GM12878 (cell line): ENCODE data around the gene AMPD2. TPM values are rescaled to one million over a fixed set of nuclear protein-coding genes. Genes with fewer than 3 reads are reported as not detected.
A peak's percentile ranks its signal among the peaks of the same experiment; 100 is the strongest.

Experiments
- ASH2L ChIP-seq: fragments of 300-600, 200-600 bp; sonication (generic); IDR thresholded peaks from 2 replicates; pipeline ENCODE4 v1.6.1; 2017; ENCODE audit warnings: low read depth, mild to moderate bottlenecking, borderline replicate concordance
- BACH1 ChIP-seq: fragments of 450-650 bp; IDR thresholded peaks from 2 replicates; pipeline ENCODE4 v1.6.1; 2017; ENCODE audit warnings: mild to moderate bottlenecking, borderline replicate concordance
- EGR1 ChIP-seq, 2 experiments: IDR thresholded peaks; 1 replicate in 1 of 2; 2 replicates in 1 of 2; pipeline ENCODE4 v1.6.1; 2011 to 2012; ENCODE audit warnings: low read depth in 2 of 2, low read length in 2 of 2, borderline replicate concordance in 1 of 2, mild to moderate bottlenecking in 1 of 2, moderate library complexity in 1 of 2
- HDAC2 ChIP-seq: fragments of 200-600 bp; sonication (generic); IDR thresholded peaks from 2 replicates; pipeline ENCODE4 v1.6.1; 2017
- IKZF2 ChIP-seq, 2 experiments: fragments of 450-650 bp; IDR thresholded peaks; 2 replicates each; pipeline ENCODE4 v1.6.1; 2017; ENCODE audit warnings: mild to moderate bottlenecking in 2 of 2, moderate library complexity in 2 of 2
- JUND ChIP-seq: IDR thresholded peaks from 2 replicates; pipeline ENCODE4 v1.6.1; 2012; ENCODE audit warnings: low read depth, mild to moderate bottlenecking, low read length, improper control_type of control experiment, moderate library complexity
- MEF2A ChIP-seq: IDR thresholded peaks from 2 replicates; pipeline ENCODE4 v1.6.1; 2011; ENCODE audit warnings: low read depth, mild to moderate bottlenecking, low read length, moderate library complexity; ENCODE audit not compliant: insufficient read depth
- MTA3 ChIP-seq: IDR thresholded peaks from 2 replicates; pipeline ENCODE4 v1.6.1; 2012; ENCODE audit warnings: low read length, inconsistent platforms, borderline replicate concordance
- MYC ChIP-seq: IDR thresholded peaks from 2 replicates; pipeline ENCODE4 v1.6.1; 2011; ENCODE audit warnings: mild to moderate bottlenecking, low read length, moderate library complexity, inconsistent platforms; ENCODE audit not compliant: insufficient read depth, insufficient replicate concordance, insufficient read length, severe bottlenecking
- PBX3 ChIP-seq: IDR thresholded peaks from 2 replicates; pipeline ENCODE4 v1.6.1; 2011; ENCODE audit warnings: mild to moderate bottlenecking, low read depth, low read length, moderate library complexity; ENCODE audit not compliant: insufficient replicate concordance
- PKNOX1 ChIP-seq: fragments of 450-650 bp; IDR thresholded peaks from 2 replicates; pipeline ENCODE4 v1.6.1; 2016; ENCODE audit warnings: mild to moderate bottlenecking
- POU2F2 ChIP-seq: IDR thresholded peaks from 3 replicates; pipeline ENCODE4 v1.6.1; 2011; ENCODE audit warnings: low read depth, mild to moderate bottlenecking, low read length, borderline replicate concordance
- RELA ChIP-seq: fragments of 450-650 bp; IDR thresholded peaks from 2 replicates; pipeline ENCODE4 v1.8.0; 2014; ENCODE audit warnings: borderline replicate concordance; ENCODE audit not compliant: partially characterized antibody
- RELB ChIP-seq: fragments of 450-650 bp; IDR thresholded peaks from 2 replicates; pipeline ENCODE4 v1.6.1; 2017; ENCODE audit warnings: low read depth, mild to moderate bottlenecking, moderate library complexity
- SIN3A ChIP-seq: IDR thresholded peaks from 2 replicates; pipeline ENCODE4 v1.6.1; 2012; ENCODE audit warnings: low read depth, low read length, improper control_type of control experiment
- TARDBP ChIP-seq: IDR thresholded peaks from 2 replicates; pipeline ENCODE4 v1.6.1; 2016; ENCODE audit warnings: borderline replicate concordance
- ZNF24 ChIP-seq: fragments of 450-650 bp; IDR thresholded peaks from 2 replicates; pipeline ENCODE4 v1.6.1; 2017; ENCODE audit warnings: antibody characterized with exemption, mild to moderate bottlenecking
- polyA plus RNA-seq, 11 experiments: library from polyadenylated mRNA; depleted of rRNA in 4 of 11; unstranded in 6 of 11; stranded (reverse) in 5 of 11; fragments of >200 nt; fragmentation: Nextera tagmentation in 4 of 11; fragmentation: Illumina TruSeq in 1 of 11; extraction: Ambion mirVana in 4 of 11; extraction: Trizol in 1 of 11; gene quantifications; 1 replicate in 1 of 11; 2 replicates in 10 of 11; pipeline versions ENCODE4 v1.2.1 to v1.2.3, GENCODE V29; 2011 to 2016; ENCODE audit warnings: inconsistent platforms in 2 of 11, missing spikeins in 2 of 11, low read depth in 1 of 11
- total RNA-seq, 4 experiments: library from RNA; depleted of rRNA in 3 of 4; stranded (reverse); fragments of >200 nt in 3 of 4; fragmentation: Illumina TruSeq in 1 of 4; extraction: Trizol in 1 of 4; gene quantifications; 2 replicates each; pipeline versions ENCODE4 v1.2.1 to v1.2.3, GENCODE V29; 2013 to 2021
- TF ChIP-seq, protein P1 (sequence below): fragments of 450-650 bp; formaldehyde crosslinking; IDR thresholded peaks from 2 replicates; pipeline ENCODE4 v1.5.0; 2022; ENCODE audit warnings: mild to moderate bottlenecking, missing genetic modification characterization
- TF ChIP-seq, protein P2 (sequence below): fragments of 450-650 bp; IDR thresholded peaks from 2 replicates; pipeline ENCODE4 v1.6.1; 2017; ENCODE audit warnings: mild to moderate bottlenecking, low read depth, inconsistent platforms; ENCODE audit not compliant: poor library complexity, severe bottlenecking

AMPD2 gene
- total and polyA plus RNA-seq, 10 of the 15 experiments (the other 5 are each of a cell fraction or from before 2014, with no cell fraction given) = 2.0 to 75.9 (median 31.3) TPM

GRCh38 chr1:109619576-109620400 lies at the start of gene AMPD2, which contains the start of gene GNAT2 (continued):
- TF ChIP-seq PKNOX1 (peak; percentile 65), RELA (no peak), ZNF24 (no peak), TARDBP (no peak), BACH1 (no peak), SIN3A (peak; percentile 89), IKZF2 (IDR thresholded peaks at IDR 0.05) (no peak), ASH2L (no peak), JUND (no peak), POU2F2 (0 out of 3 replicates have a peak, but pooled peaks have one; percentile 17), HDAC2 (no peak), PBX3 (no peak), MTA3 (0 out of 2 replicates have a peak, but pooled peaks have one; percentile 5), RELB (peak; percentile 47; the same call in 1 of the 2 replicates), MEF2A (no peak), EGR1 (IDR thresholded peaks at IDR 0.05; ENCODE audit: borderline replicate concordance in 1 of 2, low read depth in 2 of 2, low read length in 2 of 2) (peak in 1 of 2 experiments; percentile 72; a peak in 2 of 3 replicates), MYC (peak; percentile 75)
- TF ChIP-seq, protein P1, sequence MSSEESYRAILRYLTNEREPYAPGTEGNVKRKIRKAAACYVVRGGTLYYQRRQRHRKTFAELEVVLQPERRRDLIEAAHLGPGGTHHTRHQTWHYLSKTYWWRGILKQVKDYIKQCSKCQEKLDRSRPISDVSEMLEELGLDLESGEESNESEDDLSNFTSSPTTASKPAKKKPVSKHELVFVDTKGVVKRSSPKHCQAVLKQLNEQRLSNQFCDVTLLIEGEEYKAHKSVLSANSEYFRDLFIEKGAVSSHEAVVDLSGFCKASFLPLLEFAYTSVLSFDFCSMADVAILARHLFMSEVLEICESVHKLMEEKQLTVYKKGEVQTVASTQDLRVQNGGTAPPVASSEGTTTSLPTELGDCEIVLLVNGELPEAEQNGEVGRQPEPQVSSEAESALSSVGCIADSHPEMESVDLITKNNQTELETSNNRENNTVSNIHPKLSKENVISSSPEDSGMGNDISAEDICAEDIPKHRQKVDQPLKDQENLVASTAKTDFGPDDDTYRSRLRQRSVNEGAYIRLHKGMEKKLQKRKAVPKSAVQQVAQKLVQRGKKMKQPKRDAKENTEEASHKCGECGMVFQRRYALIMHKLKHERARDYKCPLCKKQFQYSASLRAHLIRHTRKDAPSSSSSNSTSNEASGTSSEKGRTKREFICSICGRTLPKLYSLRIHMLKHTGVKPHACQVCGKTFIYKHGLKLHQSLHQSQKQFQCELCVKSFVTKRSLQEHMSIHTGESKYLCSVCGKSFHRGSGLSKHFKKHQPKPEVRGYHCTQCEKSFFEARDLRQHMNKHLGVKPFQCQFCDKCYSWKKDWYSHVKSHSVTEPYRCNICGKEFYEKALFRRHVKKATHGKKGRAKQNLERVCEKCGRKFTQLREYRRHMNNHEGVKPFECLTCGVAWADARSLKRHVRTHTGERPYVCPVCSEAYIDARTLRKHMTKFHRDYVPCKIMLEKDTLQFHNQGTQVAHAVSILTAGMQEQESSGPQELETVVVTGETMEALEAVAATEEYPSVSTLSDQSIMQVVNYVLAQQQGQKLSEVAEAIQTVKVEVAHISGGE (CRISPR knock-in tag) = no peak
- TF ChIP-seq, protein P2, sequence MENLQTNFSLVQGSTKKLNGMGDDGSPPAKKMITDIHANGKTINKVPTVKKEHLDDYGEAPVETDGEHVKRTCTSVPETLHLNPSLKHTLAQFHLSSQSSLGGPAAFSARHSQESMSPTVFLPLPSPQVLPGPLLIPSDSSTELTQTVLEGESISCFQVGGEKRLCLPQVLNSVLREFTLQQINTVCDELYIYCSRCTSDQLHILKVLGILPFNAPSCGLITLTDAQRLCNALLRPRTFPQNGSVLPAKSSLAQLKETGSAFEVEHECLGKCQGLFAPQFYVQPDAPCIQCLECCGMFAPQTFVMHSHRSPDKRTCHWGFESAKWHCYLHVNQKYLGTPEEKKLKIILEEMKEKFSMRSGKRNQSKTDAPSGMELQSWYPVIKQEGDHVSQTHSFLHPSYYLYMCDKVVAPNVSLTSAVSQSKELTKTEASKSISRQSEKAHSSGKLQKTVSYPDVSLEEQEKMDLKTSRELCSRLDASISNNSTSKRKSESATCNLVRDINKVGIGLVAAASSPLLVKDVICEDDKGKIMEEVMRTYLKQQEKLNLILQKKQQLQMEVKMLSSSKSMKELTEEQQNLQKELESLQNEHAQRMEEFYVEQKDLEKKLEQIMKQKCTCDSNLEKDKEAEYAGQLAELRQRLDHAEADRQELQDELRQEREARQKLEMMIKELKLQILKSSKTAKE = no peak
